Epithelial cell of proximal tubule (primary cell): Measurements from ENCODE around the gene ACIN1. TPM values are rescaled to one million over a fixed set of nuclear protein-coding genes. Genes with fewer than 3 reads are reported as not detected.
A peak's percentile ranks its signal among the peaks of the same experiment; 100 is the strongest.

Experiments used
- DNase-seq: peaks from one replicate; pipeline ENCODE4 v3.0.0-alpha.2; 2011; ENCODE audit warnings: low read depth
- H3K4me3 ChIP-seq: 2 replicates; pipeline ENCODE4 v1.5.1; 2011; ENCODE audit warnings: low read depth, mild to moderate bottlenecking, low read length
- CTCF ChIP-seq: conservative IDR thresholded peaks from 2 replicates; pipeline ENCODE4 v1.5.1; 2012; ENCODE audit warnings: low read depth, mild to moderate bottlenecking, low read length
- total RNA-seq: library from RNA; depleted of rRNA; stranded (reverse); fragments of >200 nt; gene quantifications from 2 replicates; pipeline ENCODE4 v1.2.3, GENCODE V29; 2015

Gene ACIN1
- total RNA-seq, 1 donor from 2014 or later, result 84.1 TPM

GRCh38 chr14:23079716-23080115, 15.2 kb downstream of the ACIN1 start:
- no peak for TF ChIP-seq CTCF
- no peak for DNase-seq

GRCh38 chr14:23078692-23079116, 16.2 kb downstream of the ACIN1 start:
- TF ChIP-seq CTCF, result peak; percentile 2
- peak; percentile 93 for DNase-seq
- no peak overlapping the region for H3K4me3 ChIP-seq

More at GRCh38 chr14:23079716-23080115, 15.2 kb downstream of the ACIN1 start:
- no peak overlapping the region for H3K4me3 ChIP-seq

- H3K4me3 ChIP-seq, result no peak overlapping the region
- no peak for TF ChIP-seq CTCF
- DNase-seq, result no peak
Observed at GRCh38 chr14:23077962-23078361, 17.0 kb downstream of the ACIN1 start.

- no peak for DNase-seq
- no peak overlapping the region for H3K4me3 ChIP-seq
- peak; percentile 74 for TF ChIP-seq CTCF
Observed at GRCh38 chr14:23076785-23077408, 18.0 kb downstream of the ACIN1 start.

- TF ChIP-seq CTCF, result no peak
- no peak overlapping the region for H3K4me3 ChIP-seq
- DNase-seq, result no peak
Observed at GRCh38 chr14:23074906-23075305, 20.0 kb downstream of the ACIN1 start.

- H3K4me3 ChIP-seq, result peak overlapping the region; percentile 73
- TF ChIP-seq CTCF, result no peak
- DNase-seq, result no peak
Observed at GRCh38 chr14:23071921-23072539, 22.9 kb downstream of the ACIN1 start.
